ENCODE data around the gene PACRG. TPM values are rescaled to one million over a fixed set of nuclear protein-coding genes. Genes with fewer than 3 reads are reported as not detected.

The PACRG gene
- total RNA-seq, 1 donor from 2014 or later = 4.3 TPM

- DNase-seq (ENCODE audit: low spot score) (peak; percentile 80), ATAC-seq (peak; percentile 84)
- intact Hi-C loops (cut with DNase I) = no loop called here
Observed at GRCh38 chr6:163355426-163355991, 627.7 kb downstream of the PACRG start.

DNA sequence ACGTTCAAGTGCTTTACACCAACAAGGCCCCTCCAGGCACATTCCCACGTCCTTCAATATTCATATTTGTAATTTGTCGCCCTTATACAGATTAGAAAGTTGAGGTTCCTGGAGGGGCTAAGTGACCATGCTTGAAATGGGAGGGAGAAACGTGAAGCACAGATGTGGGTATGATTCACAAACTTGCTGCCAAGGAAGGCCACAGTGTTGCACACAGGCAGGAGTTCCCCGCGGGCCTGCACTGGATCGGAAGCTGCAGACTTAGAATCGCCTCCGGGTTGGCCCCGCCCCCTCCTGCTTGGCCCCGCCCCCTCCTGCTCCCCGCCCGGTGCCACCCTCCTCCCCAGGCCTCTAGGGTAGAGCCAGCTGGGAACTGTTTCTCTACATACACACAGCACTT, 628.5 kb downstream of the PACRG start:
- ATAC-seq (peak; percentile 86), DNase-seq (ENCODE audit: low spot score) (peak; percentile 81)
- intact Hi-C loops (cut with DNase I) = no loop called here

- intact Hi-C loops (cut with DNase I) = no loop called here
Observed at GRCh38 chr6:163356743-163357142, 629.0 kb downstream of the PACRG start.

DNA sequence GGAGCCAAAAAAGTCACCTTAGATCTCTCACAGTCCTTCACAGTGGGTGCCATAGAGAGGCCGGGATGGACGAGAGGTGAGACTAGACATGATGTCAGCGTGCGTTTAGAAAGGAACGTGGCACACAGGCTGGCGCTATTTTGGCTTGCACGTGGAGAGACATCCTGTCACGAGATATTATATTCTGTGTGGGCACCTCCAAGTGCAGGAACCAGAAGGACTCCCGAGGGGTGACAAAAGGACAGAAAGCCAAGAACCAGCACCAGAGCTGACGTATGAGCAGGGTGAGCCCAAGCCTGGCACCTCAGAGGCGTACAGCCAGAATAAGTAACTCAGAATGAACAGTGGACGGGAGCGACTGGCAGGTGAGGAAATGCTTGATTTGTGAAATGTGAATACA, 636.9 kb downstream of the PACRG start:
- DNase-seq (ENCODE audit: low spot score) = no peak
- intact Hi-C loops (cut with DNase I) = no loop called here
- no peak for ATAC-seq

More at GRCh38 chr6:163356743-163357142, 629.0 kb downstream of the PACRG start:
- no peak for DNase-seq (ENCODE audit: low spot score)
- no peak for ATAC-seq

Other genes starting within 250 kb of the PACRG start
- 15.9 TPM for gene PRKN, start 208 bp upstream of the PACRG start, total RNA-seq